HFF-Myc (cell line): ENCODE results near the gene JAK3.

Experiments
- DNase-seq: peaks from one replicate; pipeline ENCODE4 v3.0.0-alpha.2; 2011; ENCODE audit warnings: low read depth; ENCODE audit errors: extremely low read depth
- H3K4me3 ChIP-seq: replicated peaks from 2 replicates; pipeline ENCODE4 v1.5.1; 2011; ENCODE audit warnings: low read depth, mild to moderate bottlenecking, control low read depth, low read length
- CTCF ChIP-seq: IDR thresholded peaks from 2 replicates; pipeline ENCODE4 v1.5.1; 2012; ENCODE audit warnings: mild to moderate bottlenecking, low read depth, low read length, control low read depth; ENCODE audit errors: missing control alignments

Gene JAK3

GRCh38 chr19:17817668-17818363 is 30.0 kb downstream of the JAK3 start:
- no peak for TF ChIP-seq CTCF
- DNase-seq = no peak
- H3K4me3 ChIP-seq = no peak overlapping the region

GRCh38 chr19:17812099-17812498 is 35.7 kb downstream of the JAK3 start:
- no peak overlapping the region for H3K4me3 ChIP-seq
- DNase-seq = no peak
- TF ChIP-seq CTCF = no peak

- TF ChIP-seq CTCF = no peak
- DNase-seq = no peak
- H3K4me3 ChIP-seq = no peak overlapping the region
Measured at GRCh38 chr19:17811681-17812080, 36.1 kb downstream of the JAK3 start.

- no peak for TF ChIP-seq CTCF
- DNase-seq = no peak
- H3K4me3 ChIP-seq = no peak overlapping the region
Measured at GRCh38 chr19:17811103-17811502, 36.7 kb downstream of the JAK3 start.

- no peak for DNase-seq
- H3K4me3 ChIP-seq = no peak overlapping the region
- no peak for TF ChIP-seq CTCF
Measured at GRCh38 chr19:17807731-17808316, 40.0 kb downstream of the JAK3 start.

- no peak for TF ChIP-seq CTCF
- DNase-seq = no peak
- H3K4me3 ChIP-seq = no peak overlapping the region
Measured at GRCh38 chr19:17806945-17807344, 40.8 kb downstream of the JAK3 start.
